Activated gamma-delta T cell treated with Interleukin-2 at 50 U/mL for 16 hours (primary cell): ENCODE results near the gene SMO.

Source experiments
- DNase-seq: peaks from one replicate; pipeline ENCODE4 v3.0.0-alpha.2; 2020

The SMO gene

GRCh38 chr7:129188372-129188891 lies at the start of gene SMO:
Gene SMO, plus strand, starts transcription at chr7:129188633. Its CDS starts 519 bp downstream, at chr7:129189152.
- DNase-seq, result no peak

GRCh38 chr7:129143724-129144094 lies 44.7 kb upstream of the SMO start:
- no peak for DNase-seq

GRCh38 chr7:129144095-129144833 lies 44.2 kb upstream of the SMO start, which contains the start of gene TSPAN33:
Gene TSPAN33, plus strand, starts transcription at chr7:129144707. Its CDS starts 274 bp downstream, at chr7:129144981.
- peak; percentile 49 for DNase-seq

GRCh38 chr7:129144834-129145668 lies 43.4 kb upstream of the SMO start:
- peak; percentile 14 for DNase-seq

- DNase-seq, result no peak
Observed at GRCh38 chr7:129146237-129146979, 42.0 kb upstream of the SMO start.

- DNase-seq, result no peak
Observed at GRCh38 chr7:129147731-129148130, 40.7 kb upstream of the SMO start.

GRCh38 chr7:129149511-129149910 lies 38.9 kb upstream of the SMO start:
- DNase-seq, result no peak

- DNase-seq, result no peak
Observed at GRCh38 chr7:129150199-129150996, 38.0 kb upstream of the SMO start.

GRCh38 chr7:129157651-129158050 lies 30.8 kb upstream of the SMO start:
- DNase-seq, result no peak

- DNase-seq, result no peak
Observed at GRCh38 chr7:129159539-129159938, 28.9 kb upstream of the SMO start.

- no peak for DNase-seq
Observed at GRCh38 chr7:129160161-129160905, 28.1 kb upstream of the SMO start.

- no peak for DNase-seq
Observed at GRCh38 chr7:129161524-129162225, 26.8 kb upstream of the SMO start.

- DNase-seq, result no peak
Observed at GRCh38 chr7:129162732-129163131, 25.7 kb upstream of the SMO start.

- DNase-seq, result no peak
Observed at GRCh38 chr7:129163875-129164544, 24.4 kb upstream of the SMO start.

GRCh38 chr7:129166745-129167144 lies 21.7 kb upstream of the SMO start:
- DNase-seq, result no peak

- no peak for DNase-seq
Observed at GRCh38 chr7:129167817-129168216, 20.6 kb upstream of the SMO start.

- no peak for DNase-seq
Observed at GRCh38 chr7:129168231-129169021, 20.0 kb upstream of the SMO start.

GRCh38 chr7:129169171-129169671 lies 19.2 kb upstream of the SMO start:
- peak; percentile 36 for DNase-seq
